CD4-positive, alpha-beta T cell (primary cell): ENCODE measurements around the gene VAMP7. TPM values are rescaled to one million over a fixed set of nuclear protein-coding genes. Genes with fewer than 3 reads are reported as not detected.
"Not testable (repeated sequence)": the region's sequence is repeated elsewhere in the genome, so short reads cannot be mapped to it uniquely, and the experiment has no call there.

Source experiments
- ATAC-seq: fragments of 200-7000 bp; cut with Tn5 transposase; one replicate; pipeline ENCODE4 v1.10.0; 2022; ENCODE audit warnings: mild to moderate bottlenecking; ENCODE audit not compliant: poor library complexity
- CTCF ChIA-PET: fragments of 350-600 bp; sonication (Branson Sonifier 250); formaldehyde crosslinking; loops from one replicate; lab custom pipeline; 2021; ENCODE audit warnings: antibody characterized with exemption, inconsistent platforms; lab: Charles Lee
- POLR2A ChIA-PET: fragments of 350-600 bp; sonication (Branson Sonifier 250); formaldehyde crosslinking; loops from one replicate; lab custom pipeline; 2021; ENCODE audit warnings: antibody characterized with exemption, inconsistent platforms; lab: Charles Lee
- DNase-seq, 14 experiments: peaks; one replicate each; pipeline ENCODE4 v3.0.0-alpha.2; 2013 to 2020; ENCODE audit warnings: mixed read lengths in 2 of 14
- H3K27ac ChIP-seq, 2 donors: one replicate each; pipeline versions ENCODE4 v1.5.1 to v1.7.0; 2013; ENCODE audit warnings: low read length in 2 of 2, low read depth in 1 of 2, mild to moderate bottlenecking in 1 of 2
- H3K27me3 ChIP-seq, 2 experiments: 1 replicate in 1 of 2; 2 replicates in 1 of 2; pipeline versions ENCODE4 v1.6.1 to v1.7.0; 2013; ENCODE audit warnings: low read length in 2 of 2, control low read depth in 1 of 2, mild to moderate bottlenecking in 1 of 2, moderate library complexity in 1 of 2; ENCODE audit not compliant: insufficient read depth in 2 of 2, control insufficient read depth in 1 of 2
- H3K36me3 ChIP-seq: one replicate; pipeline ENCODE4 v1.6.1; 2013; ENCODE audit warnings: low read length, control low read depth; ENCODE audit not compliant: insufficient read depth
- H3K4me1 ChIP-seq: one replicate; pipeline ENCODE4 v1.6.1; 2013; ENCODE audit warnings: low read length, control low read depth; ENCODE audit not compliant: insufficient read depth
- H3K4me3 ChIP-seq: one replicate; pipeline ENCODE4 v1.5.1; 2013; ENCODE audit warnings: mild to moderate bottlenecking, low read length, moderate library complexity
- H3K9me3 ChIP-seq, 2 experiments: 1 replicate in 1 of 2; 2 replicates in 1 of 2; pipeline versions ENCODE4 v1.6.1 to v1.7.0; 2013; ENCODE audit warnings: low read length in 2 of 2, mild to moderate bottlenecking in 2 of 2, control low read depth in 1 of 2, moderate library complexity in 1 of 2; ENCODE audit not compliant: control insufficient read depth in 1 of 2, insufficient read depth in 1 of 2
- H3K27ac Mint-ChIP-seq: one replicate; pipeline ENCODE4 v1.8.0; 2020; ENCODE audit warnings: mixed read lengths
- H3K27me3 Mint-ChIP-seq: one replicate; pipeline ENCODE4 v1.8.0; 2021; ENCODE audit warnings: mixed read lengths
- H3K36me3 Mint-ChIP-seq: one replicate; pipeline ENCODE4 v1.8.0; 2021; ENCODE audit warnings: low read depth, mixed read lengths
- H3K4me1 Mint-ChIP-seq: one replicate; pipeline ENCODE4 v1.8.0; 2021; ENCODE audit warnings: low read depth, mixed read lengths
- H3K4me3 Mint-ChIP-seq: one replicate; pipeline ENCODE4 v1.8.0; 2020; ENCODE audit warnings: mild to moderate bottlenecking, mixed read lengths
- H3K9me3 Mint-ChIP-seq: one replicate; pipeline ENCODE4 v1.8.0; 2020; ENCODE audit warnings: mixed read lengths
- CTCF ChIP-seq: fragments of 200-600 bp; IDR thresholded peaks from one replicate; pipeline ENCODE4 v1.8.0; 2022; ENCODE audit warnings: antibody characterized with exemption, mild to moderate bottlenecking
- intact Hi-C, 2 experiments: fragments of 100-400 bp; cut with DNase I in 1 of 2; cut with micrococcal nuclease in 1 of 2; formaldehyde crosslinking; loops; one replicate each; pipeline versions ENCODE4 v1.15.1 to v1.9.0; 2023 to 2025; cut with DNase I, micrococcal nuclease
- total RNA-seq, 174 experiments: library from RNA in 2 of 174; stranded (reverse) in 2 of 174; gene quantifications; one replicate each; pipeline ENCODE4 v1.2.3 and lab custom pipeline; 2021 to 2026

VAMP7 gene
- total RNA-seq, 2 experiments from 2014 or later, result 17.0 to 17.4 TPM

GRCh38 chrX:155983326-155983725 lies 102.2 kb downstream of the VAMP7 start:
- Histone ChIP-seq H3K27ac (no peak overlapping the region), H3K4me1 (no peaks in the 10 kb centered on the region), H3K9me3 (peaks cover 4 to 8% of the 10 kb centered on the region in 2 experiments), H3K4me3 (no peak overlapping the region), H3K27me3 (no peaks in the 10 kb centered on the region), H3K36me3 (no peaks in the 10 kb centered on the region)
- POLR2A ChIA-PET, result no interaction called here
- no peak for TF ChIP-seq CTCF
- Mint-ChIP-seq H3K4me3 (no peak overlapping the region), H3K27ac (no peak overlapping the region), H3K36me3 (no peaks in the 10 kb centered on the region), H3K4me1 (no peaks in the 10 kb centered on the region), H3K27me3 (no peaks in the 10 kb centered on the region), H3K9me3 (peaks cover 7% of the 10 kb centered on the region)
- DNase-seq, result no peak
- ATAC-seq, result no peak
- intact Hi-C loops, result no loop called here
- CTCF ChIA-PET, result no interaction called here

- Mint-ChIP-seq H3K36me3 (no peaks in the 10 kb centered on the region), H3K9me3 (peaks cover 7% of the 10 kb centered on the region), H3K4me3 (no peak overlapping the region), H3K4me1 (no peaks in the 10 kb centered on the region), H3K27ac (no peak overlapping the region), H3K27me3 (no peaks in the 10 kb centered on the region)
- ChIA-PET CTCF (no interaction called here), POLR2A (no interaction called here)
- TF ChIP-seq CTCF, result no peak
- no peak for ATAC-seq
- Histone ChIP-seq H3K9me3 (peaks cover 4 to 8% of the 10 kb centered on the region in 2 experiments), H3K4me3 (no peak overlapping the region), H3K27me3 (no peaks in the 10 kb centered on the region), H3K36me3 (no peaks in the 10 kb centered on the region), H3K27ac (no peak overlapping the region), H3K4me1 (no peaks in the 10 kb centered on the region)
- DNase-seq, result no peak
- intact Hi-C loops, result no loop called here
These were observed 104.1 kb downstream of the VAMP7 start for GRCh38 chrX:155985208-155985607.

GRCh38 chrX:155986995-155987394 lies 105.8 kb downstream of the VAMP7 start:
- ATAC-seq, H3K27ac Mint-ChIP-seq, H3K36me3 ChIP-seq, H3K36me3 Mint-ChIP-seq, H3K4me3 ChIP-seq, CTCF ChIA-PET, H3K27me3 Mint-ChIP-seq, H3K9me3 Mint-ChIP-seq, H3K4me1 ChIP-seq, intact Hi-C loops, H3K27ac ChIP-seq, DNase-seq, POLR2A ChIA-PET, H3K9me3 ChIP-seq, H3K4me3 Mint-ChIP-seq, H3K27me3 ChIP-seq, H3K4me1 Mint-ChIP-seq: not testable (repeated sequence)

- Mint-ChIP-seq H3K4me1 (no peaks in the 10 kb centered on the region), H3K36me3 (no peaks in the 10 kb centered on the region), H3K4me3 (no peak overlapping the region), H3K9me3 (no peaks in the 10 kb centered on the region), H3K27ac (no peak overlapping the region), H3K27me3 (no peaks in the 10 kb centered on the region)
- CTCF ChIA-PET, result no interaction called here
- H3K9me3 ChIP-seq, result no peaks in the 10 kb centered on the region
- no peak for TF ChIP-seq CTCF
- H3K27me3 ChIP-seq, result no peaks in the 10 kb centered on the region
- H3K4me3 ChIP-seq, result no peak overlapping the region
- H3K36me3 ChIP-seq, result no peaks in the 10 kb centered on the region
- no peak overlapping the region for H3K27ac ChIP-seq
- DNase-seq (no peak), ATAC-seq (no peak)
- intact Hi-C loops, result no loop called here
- H3K4me1 ChIP-seq, result no peaks in the 10 kb centered on the region
- POLR2A ChIA-PET, result no interaction called here
These were observed 107.7 kb downstream of the VAMP7 start for GRCh38 chrX:155988859-155989258.
